ENCODE results near the gene FARP2. TPM values are rescaled to one million over a fixed set of nuclear protein-coding genes. Genes with fewer than 3 reads are reported as not detected.
"Not testable (repeated sequence)": the region's sequence is repeated elsewhere in the genome, so short reads cannot be mapped to it uniquely, and the experiment has no call there.

The FARP2 gene
- total RNA-seq, 1 donor from 2014 or later, result 54.5 TPM

DNA sequence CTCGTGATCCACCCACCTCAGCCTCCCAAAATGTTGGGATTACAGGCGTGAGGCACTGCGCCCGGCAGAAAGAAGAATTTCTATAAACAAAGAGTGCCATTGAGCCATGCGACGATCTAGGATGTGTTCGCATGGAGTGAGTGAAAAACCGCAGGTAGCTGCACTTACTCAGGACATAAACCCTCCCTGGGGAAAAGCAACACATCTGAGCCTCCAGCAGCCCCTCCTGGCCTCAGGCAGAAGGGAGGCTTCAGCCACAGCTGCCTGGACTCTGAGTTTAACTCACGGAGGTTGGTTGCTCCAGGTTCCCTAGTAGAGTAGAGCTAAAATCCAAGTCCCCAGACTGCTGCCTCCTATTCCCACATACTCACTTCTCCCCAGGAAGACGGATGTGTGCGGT, 163.6 kb downstream of the FARP2 start:
- no peak for DNase-seq (ENCODE audit: extremely low spot score, unreplicated experiment)
- H3K9me3 Mint-ChIP-seq (ENCODE audit: unreplicated experiment), result no peaks in the 10 kb centered on the region
- no peak overlapping the region for H3K27ac Mint-ChIP-seq (ENCODE audit: unreplicated experiment)
- no peak overlapping the region for H3K4me3 Mint-ChIP-seq (ENCODE audit: unreplicated experiment)
- no peaks in the 10 kb centered on the region for H3K36me3 Mint-ChIP-seq (ENCODE audit: unreplicated experiment)
- peaks cover 8% of the 10 kb centered on the region for H3K4me1 Mint-ChIP-seq (ENCODE audit: unreplicated experiment)
- H3K27me3 Mint-ChIP-seq (ENCODE audit: unreplicated experiment), result no peaks in the 10 kb centered on the region
- no peak for TF ChIP-seq CTCF (IDR thresholded peaks at IDR 0.05)

DNA sequence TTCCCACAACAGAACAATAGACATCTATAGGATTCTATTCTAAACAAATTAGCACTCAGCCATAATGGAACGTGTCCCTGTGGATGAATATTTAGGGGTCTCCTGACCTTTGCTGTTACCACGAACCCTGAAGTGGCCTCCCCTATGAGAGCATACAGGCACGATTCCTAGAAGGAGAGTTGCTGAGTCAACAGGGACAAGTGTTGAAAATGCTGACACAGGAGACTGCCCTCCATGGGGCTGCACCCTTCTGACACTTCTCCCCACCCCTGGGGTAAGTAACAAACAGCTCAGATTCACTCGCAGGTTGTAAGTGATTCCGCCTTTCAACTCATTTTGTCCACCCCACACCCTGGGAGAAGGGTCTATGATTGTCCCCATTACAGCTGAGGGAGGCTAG, 166.4 kb downstream of the FARP2 start:
- no peaks in the 10 kb centered on the region for H3K4me1 Mint-ChIP-seq (ENCODE audit: unreplicated experiment)
- H3K36me3 Mint-ChIP-seq (ENCODE audit: unreplicated experiment), result peaks cover 2% of the 10 kb centered on the region
- no peak for DNase-seq (ENCODE audit: extremely low spot score, unreplicated experiment)
- H3K9me3 Mint-ChIP-seq (ENCODE audit: unreplicated experiment), result no peaks in the 10 kb centered on the region
- no peaks in the 10 kb centered on the region for H3K27me3 Mint-ChIP-seq (ENCODE audit: unreplicated experiment)
- no peak for TF ChIP-seq CTCF (IDR thresholded peaks at IDR 0.05)
- H3K4me3 Mint-ChIP-seq (ENCODE audit: unreplicated experiment), result no peak overlapping the region
- H3K27ac Mint-ChIP-seq (ENCODE audit: unreplicated experiment), result no peak overlapping the region

- not testable (repeated sequence) for H3K4me3 Mint-ChIP-seq (ENCODE audit: unreplicated experiment); H3K36me3 Mint-ChIP-seq (ENCODE audit: unreplicated experiment); H3K27ac Mint-ChIP-seq (ENCODE audit: unreplicated experiment); H3K9me3 Mint-ChIP-seq (ENCODE audit: unreplicated experiment); H3K27me3 Mint-ChIP-seq (ENCODE audit: unreplicated experiment); H3K4me1 Mint-ChIP-seq (ENCODE audit: unreplicated experiment); DNase-seq (ENCODE audit: extremely low spot score, unreplicated experiment)
Observed at GRCh38 chr2:241525818-241526780, 170.0 kb downstream of the FARP2 start.

DNA sequence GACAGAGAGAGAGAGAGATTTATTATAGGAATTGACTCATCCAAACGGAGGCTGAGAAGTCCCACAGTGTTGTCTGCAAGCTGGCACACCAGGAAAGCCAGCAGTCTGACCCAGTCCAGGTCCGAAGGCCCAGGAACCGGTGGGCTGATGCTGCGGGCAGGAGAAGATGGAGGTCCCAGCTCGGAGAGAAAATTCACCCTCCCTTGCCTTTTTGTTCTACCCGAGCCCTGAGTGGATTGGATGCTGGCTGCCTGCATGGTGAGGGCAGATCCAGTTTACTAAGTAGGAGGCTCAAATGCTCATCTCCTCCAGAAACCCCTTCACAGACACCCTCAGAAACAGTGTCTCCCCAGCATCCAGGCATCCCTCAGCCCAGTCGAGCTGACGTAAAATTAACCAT, 174.5 kb downstream of the FARP2 start:
- peaks cover 5% of the 10 kb centered on the region for H3K27me3 Mint-ChIP-seq (ENCODE audit: unreplicated experiment)
- peaks cover 2% of the 10 kb centered on the region for H3K36me3 Mint-ChIP-seq (ENCODE audit: unreplicated experiment)
- H3K9me3 Mint-ChIP-seq (ENCODE audit: unreplicated experiment), result no peaks in the 10 kb centered on the region
- DNase-seq (ENCODE audit: extremely low spot score, unreplicated experiment), result no peak
- no peaks in the 10 kb centered on the region for H3K4me1 Mint-ChIP-seq (ENCODE audit: unreplicated experiment)
- TF ChIP-seq CTCF (IDR thresholded peaks at IDR 0.05), result no peak
- H3K27ac Mint-ChIP-seq (ENCODE audit: unreplicated experiment), result no peak overlapping the region
- H3K4me3 Mint-ChIP-seq (ENCODE audit: unreplicated experiment), result no peak overlapping the region

DNA sequence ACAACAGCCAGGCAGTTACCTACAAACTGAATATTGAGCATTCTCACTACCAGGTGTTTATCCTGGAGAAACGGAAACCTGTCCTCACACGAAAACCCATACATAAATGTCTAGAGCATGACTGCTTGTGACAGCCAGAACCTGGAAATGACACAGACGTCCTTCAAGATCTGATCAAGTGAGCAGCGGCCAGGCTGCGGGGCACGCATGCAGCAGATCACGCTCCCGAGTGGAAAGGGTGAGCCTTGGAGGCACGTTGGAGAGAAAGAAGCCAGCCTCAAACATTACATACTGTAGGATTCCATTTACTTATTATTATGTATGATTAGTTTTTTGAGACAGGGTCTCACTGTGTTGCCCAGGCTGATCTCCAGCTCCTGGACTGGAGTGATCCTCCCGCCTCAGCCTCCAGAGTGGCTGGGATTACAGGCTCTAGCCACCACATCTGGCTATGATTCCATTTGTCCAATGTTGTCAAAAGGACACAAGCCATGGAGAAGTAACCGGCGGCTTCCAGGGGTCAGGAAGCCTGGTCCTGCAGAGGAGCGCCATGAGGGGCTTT, 175.2 kb downstream of the FARP2 start:
- no peak for TF ChIP-seq CTCF (IDR thresholded peaks at IDR 0.05)
- H3K9me3 Mint-ChIP-seq (ENCODE audit: unreplicated experiment), result no peaks in the 10 kb centered on the region
- no peak overlapping the region for H3K27ac Mint-ChIP-seq (ENCODE audit: unreplicated experiment)
- peaks cover 2% of the 10 kb centered on the region for H3K36me3 Mint-ChIP-seq (ENCODE audit: unreplicated experiment)
- H3K4me3 Mint-ChIP-seq (ENCODE audit: unreplicated experiment), result no peak overlapping the region
- H3K4me1 Mint-ChIP-seq (ENCODE audit: unreplicated experiment), result peaks cover 3% of the 10 kb centered on the region
- peaks cover 5% of the 10 kb centered on the region for H3K27me3 Mint-ChIP-seq (ENCODE audit: unreplicated experiment)
- DNase-seq (ENCODE audit: extremely low spot score, unreplicated experiment), result no peak
